Osteocyte (in vitro differentiated cells): Measurements from ENCODE around the gene TRPM3. TPM values are rescaled to one million over a fixed set of nuclear protein-coding genes. Genes with fewer than 3 reads are reported as not detected.

ENCODE experiments used
- DNase-seq: peaks from one replicate; pipeline ENCODE4 v3.0.0; 2021; ENCODE audit warnings: mixed read lengths; ENCODE audit not compliant: unreplicated experiment; ENCODE audit errors: extremely low spot score
- H3K27ac Mint-ChIP-seq: one replicate; pipeline ENCODE4 v1.8.0; 2021; ENCODE audit warnings: mild to moderate bottlenecking, mixed read lengths; ENCODE audit not compliant: unreplicated experiment
- H3K27me3 Mint-ChIP-seq: one replicate; pipeline ENCODE4 v1.8.0; 2021; ENCODE audit warnings: mixed read lengths; ENCODE audit not compliant: unreplicated experiment
- H3K36me3 Mint-ChIP-seq: one replicate; pipeline ENCODE4 v1.8.0; 2021; ENCODE audit warnings: mixed read lengths; ENCODE audit not compliant: unreplicated experiment
- H3K4me1 Mint-ChIP-seq: one replicate; pipeline ENCODE4 v1.8.0; 2021; ENCODE audit warnings: mixed read lengths; ENCODE audit not compliant: unreplicated experiment
- H3K4me3 Mint-ChIP-seq: one replicate; pipeline ENCODE4 v1.8.0; 2021; ENCODE audit warnings: mild to moderate bottlenecking, moderate library complexity, mixed read lengths; ENCODE audit not compliant: unreplicated experiment
- H3K9me3 Mint-ChIP-seq: one replicate; pipeline ENCODE4 v1.8.0; 2021; ENCODE audit warnings: mixed read lengths; ENCODE audit not compliant: unreplicated experiment
- CTCF ChIP-seq: fragments of 200-600 bp; sonication (generic); IDR thresholded peaks from 2 replicates; pipeline ENCODE4 v1.5.0; 2021; ENCODE audit warnings: antibody characterized with exemption, mild to moderate bottlenecking, moderate library complexity
- total RNA-seq: library from RNA; stranded (reverse); gene quantifications from 2 replicates; pipeline ENCODE4 v1.2.1, GENCODE V29; 2021

Gene TRPM3
- total RNA-seq, 1 donor from 2014 or later, result 0.05 TPM

GRCh38 chr9:70773579-70773978, 347.8 kb downstream of the TRPM3 start:
- DNase-seq, result no peak
- Mint-ChIP-seq H3K9me3 (no peaks in the 10 kb centered on the region), H3K4me3 (no peak overlapping the region), H3K4me1 (no peaks in the 10 kb centered on the region), H3K27me3 (peaks cover 4% of the 10 kb centered on the region), H3K36me3 (no peaks in the 10 kb centered on the region), H3K27ac (no peak overlapping the region)
- TF ChIP-seq CTCF, result no peak

GRCh38 chr9:70772601-70773000, 348.8 kb downstream of the TRPM3 start:
- Mint-ChIP-seq H3K27me3 (peaks cover 4% of the 10 kb centered on the region), H3K4me3 (no peak overlapping the region), H3K27ac (no peak overlapping the region), H3K9me3 (no peaks in the 10 kb centered on the region), H3K4me1 (no peaks in the 10 kb centered on the region), H3K36me3 (no peaks in the 10 kb centered on the region)
- DNase-seq, result no peak
- no peak for TF ChIP-seq CTCF

DNA sequence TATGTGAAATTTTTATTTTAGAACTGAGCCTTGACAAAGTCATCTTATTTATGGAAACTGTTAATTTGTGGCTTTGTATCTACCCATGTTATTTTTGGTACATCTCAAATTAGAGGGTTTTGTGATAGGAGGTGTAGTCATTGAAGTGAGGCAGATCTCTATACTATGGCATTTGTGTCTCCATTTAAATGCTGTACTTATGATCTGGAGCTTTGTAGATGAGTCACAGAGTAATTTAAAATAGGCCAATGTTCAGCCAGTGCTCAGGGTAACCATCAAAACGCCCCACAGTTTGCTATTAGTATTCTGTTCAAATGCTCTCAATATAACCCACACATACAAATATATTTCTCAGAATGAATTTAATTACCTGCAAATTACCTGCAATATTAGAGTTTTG, 355.5 kb downstream of the TRPM3 start:
- no peak for TF ChIP-seq CTCF
- H3K4me3 Mint-ChIP-seq, result no peak overlapping the region
- H3K9me3 Mint-ChIP-seq, result no peaks in the 10 kb centered on the region
- no peak overlapping the region for H3K27ac Mint-ChIP-seq
- H3K4me1 Mint-ChIP-seq, result no peaks in the 10 kb centered on the region
- peaks cover 8% of the 10 kb centered on the region for H3K27me3 Mint-ChIP-seq
- H3K36me3 Mint-ChIP-seq, result no peaks in the 10 kb centered on the region
- DNase-seq, result no peak

DNA sequence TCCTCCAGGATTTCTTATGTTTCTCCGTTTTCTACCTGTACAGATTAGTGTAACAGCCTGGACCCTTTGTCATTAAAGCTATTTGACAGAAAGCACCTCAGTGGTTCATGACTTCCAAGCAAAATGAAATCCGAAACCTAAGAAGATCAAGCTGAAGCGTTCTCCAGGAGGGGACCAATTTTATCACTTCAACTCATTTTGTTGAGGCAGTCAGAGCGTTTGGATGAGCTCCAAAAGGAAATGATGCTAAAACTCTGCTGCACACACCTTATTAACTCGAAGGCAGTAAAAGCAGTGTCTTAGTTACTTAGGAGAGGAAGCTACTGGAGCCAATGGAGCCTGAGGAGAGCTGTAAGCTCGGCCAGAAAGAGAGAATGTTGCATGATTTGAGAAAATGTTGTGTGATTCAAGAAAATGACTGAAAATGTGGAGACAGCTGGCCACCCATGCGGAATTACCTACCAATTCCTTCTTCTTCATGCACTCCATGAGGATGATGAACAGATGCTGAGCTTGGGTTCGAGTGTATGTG, 360.2 kb downstream of the TRPM3 start:
- H3K36me3 Mint-ChIP-seq, result no peaks in the 10 kb centered on the region
- H3K4me3 Mint-ChIP-seq, result no peak overlapping the region
- H3K27ac Mint-ChIP-seq, result no peak overlapping the region
- no peak for DNase-seq
- no peaks in the 10 kb centered on the region for H3K9me3 Mint-ChIP-seq
- no peaks in the 10 kb centered on the region for H3K4me1 Mint-ChIP-seq
- no peak for TF ChIP-seq CTCF
- peaks cover 20% of the 10 kb centered on the region for H3K27me3 Mint-ChIP-seq

DNA sequence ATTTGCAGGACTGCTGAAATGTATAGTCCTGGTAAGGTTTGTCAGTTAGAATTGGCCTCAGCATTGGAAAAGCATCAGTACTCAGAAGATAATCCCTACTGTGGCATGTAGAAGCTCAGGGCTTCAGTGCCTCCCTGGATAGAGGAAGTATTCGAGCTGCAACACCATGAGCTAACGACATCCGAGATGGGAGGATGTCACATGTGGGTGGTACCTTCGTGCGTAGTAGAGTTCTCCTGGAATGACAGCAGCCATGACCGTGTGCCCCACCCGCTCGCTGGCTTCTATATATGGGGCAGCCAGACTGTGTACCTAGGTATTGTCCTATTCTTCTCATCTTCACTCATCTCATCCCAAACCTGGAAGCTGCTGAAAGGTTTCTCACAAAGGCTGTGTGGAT, 361.2 kb downstream of the TRPM3 start:
- no peak for TF ChIP-seq CTCF
- no peaks in the 10 kb centered on the region for H3K9me3 Mint-ChIP-seq
- no peak overlapping the region for H3K27ac Mint-ChIP-seq
- DNase-seq, result no peak
- no peaks in the 10 kb centered on the region for H3K36me3 Mint-ChIP-seq
- no peak overlapping the region for H3K4me3 Mint-ChIP-seq
- peaks cover 20% of the 10 kb centered on the region for H3K27me3 Mint-ChIP-seq
- no peaks in the 10 kb centered on the region for H3K4me1 Mint-ChIP-seq
